Measurements from ENCODE around the gene SLC25A47. TPM values are rescaled to one million over a fixed set of nuclear protein-coding genes. Genes with fewer than 3 reads are reported as not detected.
A peak's percentile ranks its signal among the peaks of the same experiment; 100 is the strongest.
"Not testable (repeated sequence)": the region's sequence is repeated elsewhere in the genome, so short reads cannot be mapped to it uniquely, and the experiment has no call there.

SLC25A47 gene
- total RNA-seq, 2 donors from 2014 or later, result not detected

DNA sequence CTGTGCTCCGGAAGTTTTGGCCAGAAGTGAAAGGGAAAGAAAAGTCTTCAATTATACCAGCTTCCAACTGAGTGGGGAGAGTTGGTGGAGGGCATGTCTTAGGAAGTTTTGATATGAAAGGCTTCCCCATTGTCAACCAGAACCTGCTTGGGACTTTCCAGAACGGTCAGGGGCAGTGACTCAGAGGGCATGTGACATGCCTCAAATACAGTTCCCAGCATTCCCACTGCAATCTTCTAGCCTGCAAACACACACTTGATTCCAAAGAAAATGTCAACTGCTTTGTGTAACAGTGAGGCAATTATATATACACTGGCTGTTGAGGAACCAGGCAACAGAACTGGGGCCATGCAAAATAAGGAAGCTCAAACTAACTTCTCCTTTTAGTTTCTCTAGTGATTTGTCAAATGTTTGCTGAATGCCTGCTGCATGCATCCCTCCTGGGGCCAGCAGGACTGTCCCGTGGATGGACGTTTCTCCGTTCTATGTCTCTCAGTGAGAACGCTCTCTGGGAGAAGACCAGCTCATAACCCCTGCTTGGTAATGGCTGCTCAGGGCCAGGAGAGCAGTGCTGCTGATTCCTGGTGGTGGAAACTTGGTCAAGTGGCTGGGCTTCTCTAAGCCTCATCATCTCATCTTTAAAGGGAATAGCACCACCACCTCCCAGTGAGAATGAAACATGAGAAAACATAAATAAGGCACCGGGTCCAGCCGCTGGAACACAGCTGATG lies 18.3 kb downstream of the SLC25A47 start:
- Mint-ChIP-seq H3K27ac (peak overlapping the region; percentile 94), H3K9me3 (no peaks in the 10 kb centered on the region), H3K4me3 (peak overlapping the region; percentile 50 to 54), H3K27me3 (ENCODE audit: low read depth) (no peaks in the 10 kb centered on the region), H3K36me3 (ENCODE audit: insufficient read depth in 2 of 2) (peaks cover 36 to 59% of the 10 kb centered on the region in 2 donors), H3K4me1 (ENCODE audit: low read depth) (peaks cover 55% of the 10 kb centered on the region)
- DNase-seq, result no peak
- ATAC-seq (replicated peaks in 1 of 2), result peak; percentile 41 to 44

DNA sequence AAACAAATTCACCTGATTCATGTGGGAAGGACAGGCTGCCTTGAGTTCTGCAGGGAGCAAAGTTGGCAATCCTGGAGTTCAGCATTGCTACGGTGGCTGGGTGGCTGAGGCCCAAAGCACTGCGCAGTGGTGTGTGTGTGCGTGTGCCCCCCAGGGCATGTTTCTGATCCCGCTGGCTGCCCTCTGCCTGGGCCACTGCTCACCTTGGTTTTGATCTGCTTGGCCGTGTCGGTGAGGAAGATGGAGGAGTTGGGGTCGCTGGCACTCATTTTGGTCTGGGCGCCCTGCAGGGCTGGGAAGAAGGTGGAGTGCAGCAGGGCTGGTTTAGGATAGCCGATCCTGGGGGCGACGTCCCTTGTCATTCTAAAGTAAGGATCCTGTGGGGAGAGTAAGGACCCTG lies 19.1 kb downstream of the SLC25A47 start:
- H3K4me1 Mint-ChIP-seq (ENCODE audit: low read depth), result peaks cover 48% of the 10 kb centered on the region
- H3K4me3 Mint-ChIP-seq, result peak overlapping the region in 1 of 2 donors; percentile 11
- no peaks in the 10 kb centered on the region for H3K9me3 Mint-ChIP-seq
- ATAC-seq (replicated peaks in 1 of 2) (peak; percentile 15 to 17), DNase-seq (no peak)
- peak overlapping the region; percentile 94 for H3K27ac Mint-ChIP-seq
- no peaks in the 10 kb centered on the region for H3K27me3 Mint-ChIP-seq (ENCODE audit: low read depth)
- peaks cover 35 to 57% of the 10 kb centered on the region in 2 donors for H3K36me3 Mint-ChIP-seq (ENCODE audit: insufficient read depth in 2 of 2)

DNA sequence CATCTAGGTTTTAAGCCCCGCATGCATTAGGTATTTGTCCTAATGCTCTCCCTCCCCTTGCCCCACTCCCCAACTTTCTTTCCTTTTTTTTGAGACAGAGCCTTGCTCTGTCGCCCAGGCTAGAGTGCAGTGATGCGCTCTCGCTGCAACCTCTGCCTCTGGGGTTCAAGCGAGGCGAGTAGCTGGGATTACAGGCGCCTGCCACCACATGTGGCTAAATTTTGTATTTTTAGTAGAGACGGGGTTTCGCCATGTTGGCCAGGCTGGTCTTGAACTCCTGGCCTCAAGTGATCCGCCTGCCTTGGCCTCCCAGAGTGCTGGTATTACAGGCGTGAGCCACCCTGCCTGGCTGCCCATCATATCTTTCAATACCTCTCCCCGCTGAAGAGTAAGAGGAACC lies 19.7 kb downstream of the SLC25A47 start:
- H3K4me3 Mint-ChIP-seq, result peak overlapping the region in 1 of 2 donors; percentile 11
- H3K36me3 Mint-ChIP-seq (ENCODE audit: insufficient read depth in 2 of 2), result peaks cover 32 to 55% of the 10 kb centered on the region in 2 donors
- peak overlapping the region; percentile 94 for H3K27ac Mint-ChIP-seq
- not testable (repeated sequence) for DNase-seq; H3K27me3 Mint-ChIP-seq (ENCODE audit: low read depth); H3K9me3 Mint-ChIP-seq; ATAC-seq (replicated peaks in 1 of 2)
- H3K4me1 Mint-ChIP-seq (ENCODE audit: low read depth), result peaks cover 46% of the 10 kb centered on the region

DNA sequence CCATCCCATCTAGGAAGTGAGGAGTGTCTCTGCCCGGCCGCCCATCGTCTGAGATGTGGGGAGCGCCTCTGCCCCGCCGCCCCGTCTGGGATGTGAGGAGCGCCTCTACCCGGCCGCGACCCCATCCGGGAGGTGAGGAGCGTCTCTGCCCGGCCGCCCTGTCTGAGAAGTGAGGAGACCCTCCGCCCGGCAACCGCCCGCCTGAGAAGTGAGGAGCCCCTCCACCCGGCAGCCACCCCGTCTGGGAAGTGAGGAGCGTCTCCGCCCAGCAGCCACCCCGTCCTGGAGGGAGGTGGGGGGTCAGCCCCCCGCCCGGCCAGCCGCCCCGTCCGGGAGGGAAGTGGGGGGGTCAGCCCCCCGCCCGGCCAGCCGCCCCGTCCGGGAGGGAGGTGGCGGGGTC lies 21.5 kb downstream of the SLC25A47 start:
- H3K27ac Mint-ChIP-seq; H3K27me3 Mint-ChIP-seq (ENCODE audit: low read depth); ATAC-seq (replicated peaks in 1 of 2); H3K4me3 Mint-ChIP-seq; H3K9me3 Mint-ChIP-seq; DNase-seq: not testable (repeated sequence)
- Mint-ChIP-seq H3K36me3 (ENCODE audit: insufficient read depth in 2 of 2) (peaks cover 27 to 58% of the 10 kb centered on the region in 2 donors), H3K4me1 (ENCODE audit: low read depth) (peaks cover 44% of the 10 kb centered on the region)

DNA sequence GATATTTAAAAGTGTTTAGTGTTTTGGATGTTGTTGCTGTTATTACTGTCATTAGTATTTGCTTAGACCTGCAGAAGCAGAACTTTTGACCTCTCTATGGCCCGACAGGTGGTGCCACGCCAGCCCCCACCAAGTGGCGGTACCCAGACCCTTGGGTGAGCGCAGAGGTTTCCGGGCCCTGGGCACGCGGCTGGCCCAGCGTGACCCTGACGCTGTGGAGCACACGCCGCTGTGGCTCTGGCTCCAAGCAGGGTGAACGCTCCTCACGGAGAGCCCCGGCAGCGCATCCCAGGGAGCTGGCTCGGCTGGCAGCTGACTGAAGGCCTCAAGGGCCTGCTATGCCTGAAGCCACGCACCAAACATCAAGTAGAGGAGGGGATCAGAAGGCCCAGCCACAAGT lies 22.6 kb downstream of the SLC25A47 start:
- ATAC-seq (replicated peaks in 1 of 2) (no peak), DNase-seq (no peak)
- H3K36me3 Mint-ChIP-seq (ENCODE audit: insufficient read depth in 2 of 2), result peaks cover 23 to 57% of the 10 kb centered on the region in 2 donors
- H3K9me3 Mint-ChIP-seq, result no peaks in the 10 kb centered on the region
- H3K4me3 Mint-ChIP-seq, result no peak overlapping the region
- peaks cover 38% of the 10 kb centered on the region for H3K4me1 Mint-ChIP-seq (ENCODE audit: low read depth)
- no peak overlapping the region for H3K27ac Mint-ChIP-seq
- H3K27me3 Mint-ChIP-seq (ENCODE audit: low read depth), result no peaks in the 10 kb centered on the region

DNA sequence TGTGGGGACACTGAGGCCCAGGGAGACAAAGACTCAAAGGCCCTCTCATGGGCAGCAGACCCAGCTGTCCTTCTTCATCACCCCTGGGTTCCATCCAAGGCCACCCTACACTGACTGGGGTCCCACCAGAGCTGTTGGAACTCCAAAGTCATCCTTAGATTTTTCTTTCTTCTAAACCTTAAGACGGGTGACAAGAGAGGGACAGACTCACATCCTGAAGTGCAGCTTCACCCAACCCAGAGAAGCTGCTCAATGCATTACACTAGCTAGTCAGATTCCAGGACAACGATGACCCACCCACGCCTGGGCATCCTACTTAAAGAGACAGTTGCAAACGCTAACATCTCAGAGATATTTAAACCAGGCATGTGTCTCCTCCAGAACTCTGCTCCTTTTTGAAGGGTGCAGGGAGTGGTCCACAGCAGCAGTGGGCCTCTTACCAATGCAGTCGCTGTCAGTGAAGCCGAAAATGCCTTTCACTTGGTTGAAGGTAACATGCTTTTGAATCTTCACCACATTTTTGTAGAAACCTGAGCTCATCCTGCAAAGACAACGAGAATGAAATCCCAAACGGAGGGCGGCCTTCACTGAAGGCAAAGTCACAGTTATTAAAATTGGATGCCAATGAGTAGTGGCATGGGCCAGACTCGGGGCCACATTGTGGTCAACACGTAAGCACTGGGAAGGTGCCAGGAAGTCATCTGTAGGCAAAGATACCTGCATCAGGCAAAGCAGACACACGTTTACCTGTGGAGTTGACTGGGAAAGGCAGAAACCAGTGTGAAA lies 23.4 kb downstream of the SLC25A47 start:
- Mint-ChIP-seq H3K27me3 (ENCODE audit: low read depth) (no peaks in the 10 kb centered on the region), H3K4me1 (ENCODE audit: low read depth) (peaks cover 37% of the 10 kb centered on the region), H3K4me3 (no peak overlapping the region), H3K9me3 (no peaks in the 10 kb centered on the region), H3K27ac (no peak overlapping the region), H3K36me3 (ENCODE audit: insufficient read depth in 2 of 2) (peaks cover 22 to 59% of the 10 kb centered on the region in 2 donors)
- DNase-seq, result no peak
- no peak for ATAC-seq (replicated peaks in 1 of 2)

DNA sequence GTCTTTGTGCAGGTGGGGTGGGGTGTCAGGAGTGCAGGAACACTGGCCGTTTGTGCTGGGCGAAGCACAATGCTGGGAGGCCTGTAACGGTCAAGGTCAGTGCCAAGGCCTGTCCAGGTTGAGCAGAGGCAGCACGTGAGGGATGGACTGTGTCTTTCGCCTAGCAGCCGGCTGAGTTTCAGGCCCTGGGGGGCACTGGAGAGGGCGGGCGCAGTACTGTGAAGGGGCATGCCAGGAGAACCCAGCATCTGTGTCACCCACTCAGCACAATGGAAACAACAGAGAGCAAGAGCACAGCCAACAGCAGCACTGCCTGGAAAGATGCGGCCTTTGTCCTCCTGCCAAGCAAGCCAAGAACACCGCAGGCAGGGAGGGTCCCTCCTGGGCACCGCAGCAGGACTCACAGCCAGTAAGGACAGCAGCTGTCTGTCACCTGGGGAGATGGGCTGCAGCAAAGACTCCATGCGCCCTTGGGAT lies 25.2 kb downstream of the SLC25A47 start:
- Mint-ChIP-seq H3K36me3 (ENCODE audit: insufficient read depth in 2 of 2) (peaks cover 19 to 55% of the 10 kb centered on the region in 2 donors), H3K9me3 (no peaks in the 10 kb centered on the region), H3K4me3 (no peak overlapping the region), H3K27me3 (ENCODE audit: low read depth) (no peaks in the 10 kb centered on the region), H3K4me1 (ENCODE audit: low read depth) (peaks cover 19% of the 10 kb centered on the region), H3K27ac (no peak overlapping the region)
- no peak for DNase-seq
- ATAC-seq (replicated peaks in 1 of 2), result peak in 1 of 2 donors; percentile 14

DNA sequence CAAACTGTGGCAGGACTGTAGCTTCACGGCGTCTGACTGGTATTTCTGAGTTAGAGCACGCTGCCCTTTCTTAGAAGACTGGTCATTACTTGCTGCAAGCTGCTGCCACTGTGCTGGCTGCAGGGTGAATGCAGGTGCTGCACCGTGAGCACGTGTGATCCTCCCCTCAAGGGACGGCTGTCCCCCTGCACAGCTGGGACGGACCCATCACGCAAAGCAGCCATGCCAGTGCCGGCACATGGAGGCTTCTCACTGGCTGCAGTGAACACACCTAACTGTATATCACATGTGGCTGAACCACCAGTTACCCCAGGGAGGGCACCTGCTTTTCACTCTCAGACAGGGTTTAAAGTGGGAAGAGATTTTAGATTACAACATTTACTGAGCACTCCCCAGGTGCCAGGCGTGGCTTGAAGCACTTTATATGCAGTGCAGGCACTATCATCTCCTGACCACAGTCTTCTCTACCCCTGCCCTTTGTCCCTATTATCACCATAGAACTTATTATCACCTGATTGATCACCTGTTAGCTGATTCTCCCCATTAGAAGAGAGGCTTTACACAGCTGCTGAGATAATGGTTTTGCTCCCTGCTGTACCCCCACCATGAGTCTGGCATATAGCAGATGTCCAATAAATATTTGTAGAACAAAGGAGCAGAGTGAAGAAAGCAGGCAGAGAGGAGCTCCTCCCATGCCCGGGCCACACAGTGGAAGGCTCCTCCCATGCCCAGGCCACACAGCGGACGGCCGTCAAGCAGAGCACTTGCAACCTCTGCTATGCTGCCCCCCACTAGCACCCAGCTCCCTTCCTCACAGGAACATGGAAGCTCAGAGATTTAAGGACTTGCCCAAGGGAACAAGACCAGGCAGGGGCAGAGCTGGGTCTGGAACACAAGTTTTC lies 25.9 kb downstream of the SLC25A47 start:
- no peaks in the 10 kb centered on the region for H3K27me3 Mint-ChIP-seq (ENCODE audit: low read depth)
- DNase-seq, result no peak
- H3K9me3 Mint-ChIP-seq, result no peaks in the 10 kb centered on the region
- H3K4me1 Mint-ChIP-seq (ENCODE audit: low read depth), result peaks cover 12% of the 10 kb centered on the region
- H3K4me3 Mint-ChIP-seq, result no peak overlapping the region
- no peak overlapping the region for H3K27ac Mint-ChIP-seq
- H3K36me3 Mint-ChIP-seq (ENCODE audit: insufficient read depth in 2 of 2), result peaks cover 26 to 53% of the 10 kb centered on the region in 2 donors
- ATAC-seq (replicated peaks in 1 of 2), result no peak

DNA sequence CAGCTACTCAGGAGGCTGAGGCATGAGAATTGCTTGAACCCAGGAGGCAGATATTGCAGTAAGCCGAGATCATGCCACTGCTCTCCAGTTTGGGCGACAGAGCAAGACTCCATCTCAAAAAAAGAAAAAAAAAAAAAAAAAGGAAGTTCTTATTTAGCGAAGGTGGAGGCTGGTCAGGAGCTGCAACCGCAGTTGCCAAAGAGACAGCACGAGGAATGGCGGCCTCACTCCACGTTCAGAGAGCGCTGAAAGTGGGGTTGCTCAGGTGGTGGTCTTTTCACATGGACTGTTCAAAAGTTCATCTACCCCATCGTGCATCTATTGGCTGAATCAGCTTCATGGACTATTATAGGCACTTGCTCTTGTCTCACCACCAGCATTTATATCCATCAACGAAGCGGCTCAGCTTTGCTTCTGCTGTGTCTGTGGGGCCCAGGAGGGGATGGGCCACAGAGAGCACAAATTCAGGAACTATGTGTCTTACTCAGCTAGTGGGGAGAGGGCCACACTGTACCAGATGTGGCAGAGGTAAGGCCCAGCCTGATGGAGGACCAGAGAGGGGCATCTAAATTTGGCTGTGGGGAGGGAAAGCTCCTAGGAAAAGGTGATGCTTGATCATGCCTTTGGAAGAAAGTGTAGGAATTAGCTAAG lies 27.3 kb downstream of the SLC25A47 start:
- peaks cover 17% of the 10 kb centered on the region for H3K4me1 Mint-ChIP-seq (ENCODE audit: low read depth)
- no peaks in the 10 kb centered on the region for H3K27me3 Mint-ChIP-seq (ENCODE audit: low read depth)
- no peaks in the 10 kb centered on the region for H3K9me3 Mint-ChIP-seq
- DNase-seq (no peak), ATAC-seq (replicated peaks in 1 of 2) (no peak)
- peaks cover 33 to 59% of the 10 kb centered on the region in 2 donors for H3K36me3 Mint-ChIP-seq (ENCODE audit: insufficient read depth in 2 of 2)
- no peak overlapping the region for H3K27ac Mint-ChIP-seq
- H3K4me3 Mint-ChIP-seq, result no peak overlapping the region

DNA sequence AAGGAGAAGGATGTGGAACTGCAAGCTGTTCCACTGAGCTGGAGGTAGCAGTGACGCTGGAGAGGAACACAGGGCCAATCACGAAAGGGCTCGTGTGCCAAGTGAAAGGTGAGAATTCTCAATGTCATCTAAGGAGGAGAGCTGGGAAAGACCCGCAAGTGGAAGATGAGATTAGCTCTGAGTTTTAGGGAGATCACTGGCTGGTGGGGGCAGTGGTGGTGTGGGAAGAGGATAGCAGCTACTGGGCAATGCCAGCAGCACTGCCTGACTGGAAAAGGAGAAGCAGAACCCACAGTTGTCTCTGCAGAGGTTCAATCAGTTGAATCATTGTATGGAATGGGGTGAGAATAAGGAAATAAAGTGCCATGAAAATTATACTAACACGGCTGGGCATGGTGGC lies 27.8 kb downstream of the SLC25A47 start:
- H3K27ac Mint-ChIP-seq, result no peak overlapping the region
- peaks cover 17% of the 10 kb centered on the region for H3K4me1 Mint-ChIP-seq (ENCODE audit: low read depth)
- no peaks in the 10 kb centered on the region for H3K9me3 Mint-ChIP-seq
- no peak overlapping the region for H3K4me3 Mint-ChIP-seq
- H3K36me3 Mint-ChIP-seq (ENCODE audit: insufficient read depth in 2 of 2), result peaks cover 36 to 61% of the 10 kb centered on the region in 2 donors
- no peaks in the 10 kb centered on the region for H3K27me3 Mint-ChIP-seq (ENCODE audit: low read depth)
- DNase-seq, result no peak
- no peak for ATAC-seq (replicated peaks in 1 of 2)

DNA sequence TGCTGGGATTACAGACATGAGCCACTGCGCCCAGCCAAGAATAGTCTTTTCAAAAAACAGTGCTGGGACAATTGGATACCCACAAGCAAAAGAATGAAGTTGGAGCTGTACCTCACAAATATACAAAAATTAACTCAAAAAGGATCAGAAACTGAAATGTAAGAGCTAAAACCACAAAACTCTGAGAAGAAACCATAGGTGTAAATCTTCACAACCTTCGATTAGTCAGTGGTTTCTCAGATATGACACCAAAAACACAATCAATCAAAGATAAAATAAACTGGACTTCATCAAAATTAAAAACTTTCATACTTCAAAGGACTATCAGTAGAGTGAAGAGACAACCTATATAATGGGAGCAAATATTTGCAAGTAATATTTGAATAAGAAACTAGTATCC lies 35.3 kb downstream of the SLC25A47 start:
- H3K27ac Mint-ChIP-seq, result peak overlapping the region; percentile 72
- DNase-seq (no peak), ATAC-seq (replicated peaks in 1 of 2) (no peak)
- H3K36me3 Mint-ChIP-seq (ENCODE audit: insufficient read depth in 2 of 2), result peaks cover 44 to 78% of the 10 kb centered on the region in 2 donors
- H3K4me3 Mint-ChIP-seq, result peak overlapping the region in 1 of 2 donors; percentile 34
- H3K4me1 Mint-ChIP-seq (ENCODE audit: low read depth), result peaks cover 36% of the 10 kb centered on the region
- H3K9me3 Mint-ChIP-seq, result no peaks in the 10 kb centered on the region
- H3K27me3 Mint-ChIP-seq (ENCODE audit: low read depth), result no peaks in the 10 kb centered on the region

DNA sequence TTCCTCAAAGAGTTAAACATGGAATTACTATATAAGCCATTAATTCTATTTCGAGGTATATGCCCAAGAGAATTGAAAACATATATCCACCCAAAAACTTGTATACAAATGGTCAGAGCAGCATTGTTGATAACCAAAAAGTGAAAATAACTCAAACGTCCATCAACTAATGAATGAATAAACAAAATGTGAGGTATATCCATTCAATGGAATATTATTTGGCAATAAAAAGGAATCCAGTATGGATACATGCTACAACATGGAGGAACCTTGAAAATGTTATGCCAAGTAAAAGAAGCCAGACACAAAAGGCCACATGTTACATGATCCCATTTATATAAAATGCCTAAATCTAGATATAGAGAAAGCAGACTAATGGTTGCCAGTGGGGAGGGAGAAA lies 36.0 kb downstream of the SLC25A47 start:
- Mint-ChIP-seq H3K4me1 (ENCODE audit: low read depth) (peaks cover 34% of the 10 kb centered on the region), H3K9me3 (no peaks in the 10 kb centered on the region), H3K4me3 (no peak overlapping the region), H3K27me3 (ENCODE audit: low read depth) (no peaks in the 10 kb centered on the region), H3K27ac (no peak overlapping the region), H3K36me3 (ENCODE audit: insufficient read depth in 2 of 2) (peaks cover 37 to 78% of the 10 kb centered on the region in 2 donors)
- no peak for DNase-seq
- ATAC-seq (replicated peaks in 1 of 2), result no peak
